Stimulated activated CD4-positive, alpha-beta T cell treated with anti-CD3 and anti-CD28 coated beads, Interleukin-4, amount 100 ng/mL, for 24 hours (primary cell): ENCODE results near the gene SMIM7.
"Not testable (repeated sequence)": the region's sequence is repeated elsewhere in the genome, so short reads cannot be mapped to it uniquely, and the experiment has no call there.

ENCODE experiments used
- DNase-seq: peaks from one replicate; pipeline ENCODE4 v3.0.0-alpha.2; 2020

Gene SMIM7

DNA sequence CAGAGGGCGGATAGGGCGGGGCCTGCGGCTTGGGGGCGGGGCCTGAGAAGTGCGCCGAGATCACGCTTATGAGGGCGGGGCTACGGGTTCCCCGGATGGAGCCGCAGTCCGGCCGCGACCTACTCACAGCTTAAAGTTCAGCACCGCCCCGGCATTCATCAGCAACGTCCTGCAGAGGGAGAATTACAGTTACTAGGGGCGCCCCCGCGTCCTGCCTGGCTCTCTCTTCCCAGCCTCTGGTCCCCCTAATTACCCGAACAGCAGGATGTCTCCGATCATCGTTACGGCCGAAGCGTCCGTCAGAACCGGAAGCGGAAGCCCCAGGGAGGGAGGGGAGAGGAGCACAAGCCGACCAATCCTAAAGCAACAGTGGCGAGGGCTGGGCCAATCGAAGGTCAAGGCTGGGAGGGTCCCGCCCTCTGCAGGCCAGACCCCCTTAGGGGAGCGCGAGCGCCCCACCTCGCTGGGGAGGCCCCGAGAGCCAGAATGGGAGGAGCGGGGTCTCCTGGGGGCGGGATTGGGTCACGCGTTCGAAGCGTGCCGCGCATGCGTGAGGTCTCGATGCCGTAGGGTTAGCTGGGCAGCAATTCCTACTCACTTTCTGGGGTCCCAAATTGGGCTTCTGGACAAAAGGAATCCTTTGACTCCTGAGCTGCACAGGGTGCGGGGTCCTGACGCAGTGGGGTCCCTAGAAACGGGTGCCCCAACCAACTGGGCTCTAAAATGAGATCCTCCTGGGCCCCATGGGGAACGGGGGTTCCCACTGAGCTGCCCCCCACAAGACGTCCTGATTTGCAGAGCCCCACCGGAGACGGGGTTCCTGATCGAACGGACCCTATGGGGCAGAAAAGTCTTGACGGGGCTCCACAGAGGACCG is at the start of gene SMIM7:
Gene SMIM7 (minus strand): TSS at position 313 of the 877 bp plus-strand sequence. CDS start 34 bp downstream, at position 279.
- DNase-seq = peak; percentile 99

DNA sequence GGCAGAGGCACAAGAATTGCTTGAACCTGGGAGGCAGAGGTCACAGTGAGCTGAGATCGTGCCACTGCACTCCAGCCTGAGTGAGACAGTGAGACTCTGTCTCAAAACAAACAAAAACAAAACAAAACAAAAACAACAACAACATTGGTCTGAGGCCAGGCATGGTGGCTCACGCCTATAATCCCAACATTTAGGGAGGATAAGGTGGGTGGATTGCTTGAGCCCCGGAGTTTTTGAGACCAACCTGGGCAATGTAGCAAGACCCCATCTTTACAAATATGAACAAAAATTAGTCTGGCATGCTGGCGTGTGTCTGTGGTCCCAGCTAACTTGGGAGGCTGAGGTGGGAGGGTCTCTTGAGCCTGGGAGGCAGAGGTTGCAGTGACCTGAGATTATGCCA is 43.7 kb upstream of the SMIM7 start:
- no peak for DNase-seq

DNA sequence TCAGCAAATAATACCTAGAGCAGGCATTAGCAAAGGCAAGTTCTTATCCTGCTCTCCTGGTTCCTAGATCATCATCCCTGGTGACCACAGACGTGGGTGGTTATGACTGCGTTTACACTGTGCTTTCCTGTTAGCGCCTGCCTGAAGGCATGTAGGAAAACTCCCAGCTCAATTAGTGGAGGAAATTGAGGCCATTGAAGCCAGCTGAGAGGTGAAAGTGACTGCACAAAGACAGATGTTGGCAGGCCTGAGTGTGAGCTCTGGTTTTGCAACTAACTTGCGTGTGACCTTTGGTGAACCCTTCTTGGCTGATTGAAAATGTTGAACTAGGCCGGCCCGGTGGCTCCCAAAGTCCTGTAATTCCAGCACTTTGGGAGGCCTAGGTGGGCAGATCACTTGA is 42.2 kb upstream of the SMIM7 start:
- DNase-seq = no peak

DNA sequence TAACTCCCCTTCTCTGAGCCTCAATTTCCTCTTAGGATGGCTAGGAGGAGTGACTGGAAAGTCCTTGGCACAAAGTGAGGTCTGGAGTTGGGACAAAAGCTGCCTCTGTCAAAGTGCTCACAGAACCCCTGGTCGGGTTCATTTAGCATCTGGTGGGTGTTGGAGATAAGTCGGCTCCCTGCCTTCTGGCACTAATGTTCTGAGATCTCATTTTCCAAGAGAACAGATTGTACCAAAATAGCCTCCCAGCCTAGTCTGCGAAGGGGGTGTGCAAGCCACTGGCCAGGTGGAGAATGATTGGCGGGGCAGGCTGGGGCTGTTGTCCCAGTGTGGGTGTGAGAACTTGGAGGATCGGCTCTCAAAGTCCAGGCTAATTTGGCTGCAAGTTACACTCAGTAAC is 39.0 kb upstream of the SMIM7 start:
- no peak for DNase-seq

DNA sequence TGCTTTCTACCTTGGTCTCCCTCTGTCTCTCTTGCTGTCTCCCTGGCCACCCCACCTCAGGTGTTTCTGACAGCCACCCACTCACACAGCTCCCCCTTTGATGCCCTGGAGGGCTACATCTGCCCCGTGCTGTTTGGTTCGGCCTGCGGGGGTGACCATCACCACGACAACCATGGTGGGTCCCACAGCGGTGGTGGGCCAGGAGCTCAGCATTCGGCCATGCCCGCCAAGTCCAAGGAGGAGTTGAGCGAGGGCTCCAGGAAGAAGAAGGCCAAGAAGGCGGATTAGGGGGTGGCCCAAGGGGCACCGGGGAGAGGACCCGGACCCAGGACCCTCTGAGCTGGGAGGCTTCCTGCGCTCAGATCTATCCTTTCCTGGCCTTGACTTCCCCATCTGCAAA is 28.1 kb upstream of the SMIM7 start:
- DNase-seq = no peak

DNA sequence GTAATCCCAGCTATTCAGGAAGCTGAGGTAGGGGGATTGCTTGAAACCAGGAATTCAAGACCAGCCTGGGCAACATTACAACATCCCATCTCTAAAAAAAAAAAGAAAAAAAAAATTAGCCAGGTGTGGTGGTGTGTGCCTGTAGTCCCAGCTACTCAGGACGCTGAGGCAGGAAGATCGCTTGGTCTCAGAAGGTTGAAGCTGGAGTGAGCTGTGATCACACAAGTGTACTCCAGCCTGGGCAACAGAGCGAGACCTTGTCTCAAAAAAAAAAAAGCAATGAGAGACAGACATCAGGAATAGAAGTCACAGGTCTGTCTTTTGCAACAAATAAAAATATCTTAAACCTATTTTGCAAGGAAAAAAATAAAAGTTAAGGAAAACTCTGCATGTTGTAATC is 24.3 kb upstream of the SMIM7 start:
- no peak for DNase-seq

DNA sequence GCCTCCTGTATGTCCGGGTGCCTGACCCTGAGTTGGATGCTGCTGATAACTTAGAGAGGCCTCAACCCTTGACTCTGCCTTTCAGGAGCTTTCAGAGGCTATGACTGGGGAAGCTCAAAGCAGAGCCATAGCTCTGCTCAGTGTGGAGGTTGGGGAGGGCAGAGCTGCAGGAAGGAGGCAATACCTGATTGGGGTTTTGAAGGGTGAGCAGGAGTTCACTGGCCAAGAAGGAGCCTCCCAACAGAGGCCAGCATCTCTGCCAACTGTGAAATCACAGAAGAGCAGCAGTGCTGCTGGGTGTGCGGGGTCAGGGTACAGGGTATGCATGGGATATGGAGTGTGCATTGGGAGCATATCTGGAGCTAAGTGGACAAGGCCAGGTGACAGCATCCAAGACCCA is 22.6 kb upstream of the SMIM7 start:
- no peak for DNase-seq

DNA sequence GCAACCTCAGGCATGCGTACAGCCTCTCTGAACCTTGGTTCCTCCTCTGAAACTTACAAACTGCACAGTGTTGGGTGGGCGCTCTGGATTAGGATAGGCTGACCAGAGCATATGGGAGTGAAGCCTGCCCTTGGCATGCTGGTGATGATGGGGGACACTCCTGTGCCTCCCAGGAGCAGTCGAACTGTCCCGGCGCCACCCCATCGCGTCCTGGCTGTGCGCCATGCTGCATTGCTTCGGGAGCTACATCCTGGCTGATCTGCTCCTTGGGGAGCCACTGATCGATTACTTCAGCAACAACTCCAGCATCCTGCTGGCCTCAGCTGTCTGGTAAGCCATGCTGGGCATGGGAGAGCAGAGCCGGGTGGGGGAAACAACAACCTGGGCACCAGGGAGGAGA is 19.9 kb upstream of the SMIM7 start:
- no peak for DNase-seq

DNA sequence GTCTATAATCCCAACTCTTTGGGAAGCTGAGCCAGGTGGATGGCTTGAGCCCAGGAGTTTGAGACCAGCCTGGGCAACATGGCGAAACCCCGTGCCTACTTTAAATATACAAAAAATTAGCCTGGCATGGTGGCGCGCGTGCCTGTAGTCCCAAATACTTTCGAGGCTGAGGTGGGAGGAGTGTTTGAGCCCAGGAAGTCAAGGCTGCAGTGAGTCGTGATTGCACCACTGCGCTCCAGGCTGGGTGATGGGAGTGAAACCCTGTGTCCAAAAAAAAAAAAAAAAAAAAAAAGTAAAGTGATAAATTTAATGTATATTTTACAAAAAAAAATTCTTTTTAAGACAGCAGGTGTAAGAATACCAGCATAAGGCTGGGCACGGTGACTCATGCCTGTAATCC is 18.6 kb upstream of the SMIM7 start:
- DNase-seq = no peak

DNA sequence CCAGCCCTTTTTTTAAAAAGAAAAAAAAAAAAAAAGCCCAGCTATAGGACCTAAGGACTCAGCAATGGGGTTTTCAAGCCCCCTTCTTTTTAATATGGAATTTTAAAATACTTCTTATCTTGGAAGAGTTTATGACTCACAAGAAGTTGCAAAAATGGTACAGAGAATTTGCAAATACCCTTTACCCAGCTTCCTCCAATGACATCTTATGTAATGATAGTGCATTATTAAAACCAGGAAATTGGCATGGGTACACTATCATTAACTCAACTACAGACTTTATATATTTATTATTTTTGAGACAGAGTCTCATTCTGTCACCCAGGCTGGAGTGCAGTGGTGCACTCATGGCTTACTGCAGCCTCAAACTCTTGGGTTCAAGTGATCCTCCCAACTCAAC is 17.1 kb upstream of the SMIM7 start:
- no peak for DNase-seq

DNA sequence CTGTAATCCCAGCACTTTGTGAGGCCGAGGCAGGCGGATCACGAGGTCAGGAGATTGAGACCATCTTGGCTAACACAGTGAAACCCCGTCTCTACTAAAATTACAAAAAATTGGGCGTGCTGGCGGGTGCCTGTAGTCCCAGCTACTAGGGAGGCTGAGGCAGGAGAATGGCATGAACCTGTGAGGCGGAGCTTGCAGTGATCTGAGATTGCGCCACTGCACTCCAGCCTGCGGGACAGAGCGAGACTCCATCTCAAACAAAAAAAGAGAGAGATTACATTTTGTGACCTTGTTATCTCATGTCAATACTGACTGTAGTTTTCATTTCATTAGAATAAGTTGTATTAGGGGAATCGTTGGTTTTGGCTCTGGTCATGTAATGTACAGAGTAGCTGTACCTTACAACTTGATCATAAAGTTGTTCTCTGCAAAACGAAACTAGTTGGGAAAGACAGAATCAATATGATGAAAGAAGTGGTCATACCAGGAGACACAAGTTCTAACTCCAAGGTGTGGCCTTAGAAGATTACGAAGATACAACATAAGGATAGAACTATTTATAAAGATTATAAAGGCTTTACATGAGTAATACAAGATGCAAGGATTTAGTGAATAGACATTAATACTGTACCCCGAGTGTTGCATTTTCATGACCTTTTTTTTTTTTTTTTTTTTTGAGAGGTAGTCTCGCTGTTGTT is 16.3 kb upstream of the SMIM7 start:
- no peak for DNase-seq

DNA sequence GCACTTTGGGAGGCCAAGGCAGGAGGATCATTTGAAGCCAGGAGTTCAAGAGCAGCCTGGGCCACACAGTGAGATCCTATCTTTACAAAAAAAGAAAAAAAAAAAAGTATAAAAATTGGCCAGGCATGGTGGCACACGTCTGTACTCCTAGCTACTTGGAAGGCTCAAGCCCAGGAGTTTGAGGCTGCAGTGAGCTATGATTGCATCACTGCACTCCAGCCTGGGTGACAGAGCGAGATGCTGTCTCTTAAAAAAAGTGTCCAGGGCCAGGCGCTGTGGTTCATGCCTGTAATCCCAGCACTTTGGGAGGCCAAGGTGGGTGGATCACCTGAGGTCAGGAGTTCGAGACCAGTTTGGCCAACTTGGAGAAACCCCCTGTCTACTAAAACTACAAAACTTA is 13.9 kb upstream of the SMIM7 start:
- not testable (repeated sequence) for DNase-seq

DNA sequence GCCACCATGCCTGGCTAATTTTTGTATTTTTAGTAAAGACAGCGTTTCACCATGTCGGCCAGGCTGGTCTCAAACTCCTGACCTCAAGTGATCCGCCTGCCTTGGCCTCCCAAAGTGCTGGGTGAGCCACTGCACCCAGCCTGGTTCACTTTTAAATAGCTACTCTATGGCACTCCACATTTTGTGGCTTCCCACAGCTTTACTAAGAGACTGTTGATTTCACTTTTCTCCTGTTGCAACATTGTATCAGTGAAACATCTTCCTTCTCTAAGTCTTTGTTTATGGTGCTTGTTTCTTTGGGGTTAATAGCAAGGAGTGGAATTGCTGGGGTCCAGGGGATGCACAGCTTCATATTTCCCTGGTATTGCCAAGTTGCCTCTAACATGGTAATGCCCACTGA is 13.3 kb upstream of the SMIM7 start:
- DNase-seq = no peak

DNA sequence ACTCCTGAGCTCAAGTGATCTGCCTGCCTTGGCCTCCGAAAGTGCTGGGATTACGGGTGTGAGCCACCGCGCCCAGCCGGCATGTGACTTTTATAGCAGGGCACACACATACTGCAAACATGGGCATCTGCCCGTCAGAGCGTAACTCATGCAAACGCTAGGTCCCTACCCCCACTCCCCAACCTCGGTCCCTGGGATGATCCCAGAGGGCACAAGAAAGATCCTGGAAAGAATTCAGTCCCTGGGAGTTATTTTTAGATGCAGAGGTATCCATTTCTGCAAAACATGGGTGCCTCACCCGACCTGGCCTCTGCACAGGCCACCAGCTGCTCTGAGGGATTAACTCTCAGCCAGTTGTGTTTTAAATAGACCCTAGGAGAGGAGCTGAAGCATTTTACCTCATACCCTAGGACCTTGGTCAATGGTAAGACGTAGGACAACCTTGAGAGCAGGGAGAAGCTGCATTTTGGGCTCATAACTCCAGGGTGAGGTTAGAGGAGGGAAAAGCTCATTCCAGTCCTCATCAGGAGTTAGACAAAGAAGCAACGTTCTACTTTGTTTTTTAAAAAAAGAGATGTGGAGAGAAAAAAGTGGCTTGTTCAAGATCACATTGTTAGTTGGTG is 11.8 kb upstream of the SMIM7 start:
- DNase-seq = no peak

DNA sequence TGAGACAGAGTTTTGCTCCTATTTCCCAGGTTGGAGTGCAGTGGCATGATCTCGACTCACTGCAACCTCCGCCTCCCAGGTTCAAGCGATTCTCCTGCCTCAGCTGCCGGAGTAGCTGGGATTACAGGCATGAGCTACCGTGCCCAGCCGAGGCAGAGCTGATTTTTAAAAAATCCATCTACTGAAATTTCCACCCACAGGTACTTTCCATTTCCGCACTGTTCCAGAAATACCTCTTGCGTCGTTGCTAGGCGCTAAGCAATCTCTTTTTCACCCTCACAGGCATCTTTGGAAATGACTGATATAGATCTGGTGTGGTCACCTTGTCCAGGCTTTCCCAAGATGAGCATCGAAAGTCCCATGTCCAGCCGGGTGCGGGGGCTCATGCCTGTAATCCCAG is 10.3 kb upstream of the SMIM7 start:
- DNase-seq = no peak

DNA sequence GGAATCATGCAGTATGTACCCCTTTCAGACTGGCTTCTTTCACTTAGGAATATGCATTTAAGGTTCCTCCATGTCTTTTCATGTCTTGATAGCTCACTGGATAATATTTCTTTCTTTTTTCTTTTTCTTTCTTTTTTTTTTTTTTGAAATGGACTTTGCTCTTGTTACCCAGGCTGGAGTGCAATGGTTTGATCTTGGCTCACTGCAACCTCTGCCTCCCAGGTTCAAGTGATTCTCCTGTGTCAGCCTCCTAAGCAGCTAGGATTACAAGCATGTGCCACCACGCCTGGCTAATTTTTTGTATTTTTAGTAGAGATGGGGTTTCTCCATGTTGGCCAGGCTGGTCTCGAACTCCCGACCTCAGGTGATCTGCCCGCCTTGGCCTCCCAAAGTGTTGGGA is 8.8 kb upstream of the SMIM7 start:
- DNase-seq = not testable (repeated sequence)

DNA sequence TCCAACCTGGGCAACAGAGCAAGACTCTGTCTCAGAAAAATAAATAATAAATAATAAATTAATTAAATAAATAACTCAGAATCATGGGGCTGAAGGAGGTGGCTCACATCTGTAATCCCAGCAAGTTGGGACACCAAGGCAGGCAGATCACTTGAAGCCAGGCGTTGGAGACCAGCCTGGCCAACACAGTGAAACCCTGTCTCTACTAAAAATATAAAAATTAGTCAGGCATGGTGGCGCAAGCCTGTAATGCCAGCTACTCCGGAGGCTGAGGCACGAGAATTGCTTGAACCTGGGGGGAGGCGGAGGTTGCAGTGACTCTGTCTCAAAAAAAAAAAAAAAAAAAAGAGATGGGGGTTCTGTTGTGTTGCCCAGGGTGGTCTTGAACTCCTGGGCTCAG is 8.2 kb upstream of the SMIM7 start:
- DNase-seq = no peak

DNA sequence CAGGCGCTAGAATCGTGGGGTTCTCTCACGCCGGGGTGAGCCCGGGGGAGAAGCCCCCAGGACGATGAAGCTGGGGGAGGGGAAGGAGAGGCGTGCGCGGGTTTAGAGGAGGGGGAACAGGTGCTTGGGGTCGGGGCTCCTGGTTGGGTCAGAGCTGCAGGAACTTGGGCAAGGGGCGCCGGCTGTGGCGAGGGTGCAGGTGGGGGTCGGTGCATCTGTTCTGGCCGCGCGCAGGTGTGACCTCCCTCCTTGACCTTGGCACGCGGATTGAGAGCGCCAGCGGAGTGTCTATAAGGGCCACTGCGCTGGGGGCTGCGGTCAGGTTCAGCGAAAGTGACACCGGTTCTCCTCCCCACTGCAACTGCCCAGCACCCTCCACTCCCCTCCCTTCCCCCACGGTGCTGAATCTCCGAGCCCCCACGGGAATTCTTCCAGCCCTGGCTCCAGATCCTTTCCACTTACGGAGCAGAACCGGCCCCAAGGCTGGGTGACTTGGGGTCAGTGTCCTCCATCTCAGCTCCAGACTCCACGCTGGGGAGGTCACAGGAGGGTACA is 1.6 kb upstream of the SMIM7 start:
- DNase-seq = no peak

DNA sequence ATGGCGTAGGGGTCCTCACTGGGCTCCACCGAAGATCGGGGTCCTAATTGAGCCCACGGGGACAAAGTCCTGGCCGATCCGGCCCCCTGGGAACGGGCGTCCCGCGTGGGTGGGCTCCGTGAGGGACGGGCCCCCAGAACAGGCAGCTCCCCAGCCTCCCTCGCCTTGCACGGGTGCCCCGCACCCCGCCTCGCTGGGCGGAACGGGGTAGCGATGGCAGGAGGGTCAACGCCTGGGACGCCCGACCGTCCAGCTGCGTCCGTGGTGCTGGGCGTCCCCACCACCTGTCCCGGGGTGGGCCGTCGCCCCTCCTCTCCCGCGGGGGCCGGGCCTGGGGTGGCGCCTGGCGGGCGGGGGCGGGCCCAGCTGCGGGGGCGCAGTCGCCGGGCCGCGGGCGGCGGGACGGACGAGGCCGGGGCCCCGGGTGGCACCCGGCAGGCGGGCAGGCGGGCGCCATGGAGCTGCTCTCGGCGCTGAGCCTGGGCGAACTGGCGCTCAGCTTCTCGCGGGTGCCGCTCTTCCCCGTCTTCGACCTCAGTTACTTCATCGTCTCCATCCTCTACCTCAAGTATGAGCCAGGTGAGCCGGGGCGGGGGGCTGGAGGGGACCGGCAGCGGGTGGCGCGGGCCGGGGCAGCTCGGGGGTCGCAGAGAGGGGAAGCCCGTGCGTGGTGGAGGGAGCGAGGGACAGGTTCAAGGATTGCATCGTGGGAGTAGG is 977 bp upstream of the SMIM7 start, which contains the start of gene TMEM38A:
Gene TMEM38A (plus strand): TSS at position 377 of the 717 bp plus-strand sequence. CDS start 79 bp downstream, at position 456.
- peak; percentile 30 for DNase-seq

DNA sequence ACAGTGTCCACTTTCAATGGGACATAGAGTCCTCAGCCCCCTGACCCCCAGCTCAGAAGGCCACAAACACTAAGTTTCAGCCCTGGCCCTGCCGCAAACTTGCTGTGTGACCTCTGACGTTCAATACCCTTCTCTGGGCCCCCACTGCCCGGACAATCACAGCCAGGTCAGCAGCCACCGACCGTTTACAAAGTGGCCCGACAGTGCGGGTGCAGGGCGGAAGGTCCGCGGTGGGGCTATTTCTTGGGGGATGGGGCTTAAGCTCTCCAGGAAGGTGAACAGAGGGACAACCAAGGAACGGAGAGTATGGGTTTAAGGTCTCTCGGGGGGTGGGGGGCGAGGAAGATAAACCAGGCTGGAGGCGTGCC is 496 bp downstream of the SMIM7 start:
- no peak for DNase-seq

DNA sequence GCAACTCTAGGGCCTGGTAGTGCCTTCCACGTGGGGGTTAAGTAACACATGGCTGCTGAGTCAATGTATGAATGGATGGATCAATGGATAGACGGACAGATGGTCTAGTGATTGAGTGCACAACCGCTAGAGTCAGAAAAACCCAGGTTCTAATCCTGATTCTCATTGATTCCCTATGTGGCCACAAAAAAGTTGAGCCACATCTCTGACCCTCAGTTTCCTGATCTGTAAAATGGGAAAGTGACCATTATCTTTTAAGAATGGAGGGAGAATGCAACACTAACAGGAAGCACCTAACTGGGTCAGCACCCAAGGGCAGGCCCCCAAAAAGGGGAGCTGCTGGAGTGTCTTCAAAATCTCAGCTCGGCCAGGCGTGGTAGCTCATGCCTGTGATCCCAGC is 2.6 kb downstream of the SMIM7 start:
- DNase-seq = no peak

DNA sequence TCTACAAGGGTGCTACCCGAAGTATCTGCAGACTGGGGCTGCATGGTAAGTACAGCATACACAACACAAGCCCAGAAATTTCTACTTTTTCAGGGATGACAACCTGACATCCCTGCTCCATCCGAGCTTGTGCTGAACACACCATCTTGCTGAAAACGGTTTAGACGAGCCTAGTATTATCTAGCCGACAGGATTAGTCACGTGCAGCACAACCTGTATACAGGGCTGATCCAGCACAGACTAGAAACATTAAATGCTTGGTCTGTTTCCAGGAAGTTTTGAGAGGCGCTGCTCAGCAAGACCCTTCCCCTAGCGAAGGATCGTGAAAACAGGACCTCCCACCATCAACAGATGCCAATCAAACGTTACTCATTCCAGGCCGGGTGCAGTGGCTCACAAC is 4.2 kb downstream of the SMIM7 start:
- no peak for DNase-seq

DNA sequence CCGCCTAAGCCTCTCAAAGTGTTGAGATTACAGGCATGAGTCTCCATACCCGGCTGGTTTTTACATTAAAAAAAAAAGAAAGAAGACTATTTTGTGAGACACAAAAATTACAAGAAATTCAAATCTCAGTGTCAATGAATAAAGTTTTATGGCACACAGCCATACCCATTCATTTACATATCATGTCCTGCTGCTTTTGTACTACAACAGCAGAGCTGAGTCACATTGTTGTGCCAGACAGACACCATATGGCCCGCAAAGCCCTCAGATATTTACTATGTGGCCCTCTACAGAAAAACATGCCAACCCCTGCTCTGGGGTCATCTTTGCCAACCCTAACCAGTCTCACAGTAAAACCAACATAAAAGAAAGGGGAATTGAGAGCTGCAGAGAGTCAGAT is 5.3 kb downstream of the SMIM7 start:
- DNase-seq = no peak
